SU-DHL-6 (cell line): ENCODE measurements around the gene MPPED2.

Source experiments
- H2AFZ ChIP-seq: fragments of 200-600 bp; sonication (generic); 2 replicates; pipeline ENCODE4 v1.6.1; 2014; ENCODE audit warnings: low read depth, mild to moderate bottlenecking, moderate library complexity, mixed read lengths, antibody characterized with exemption, low read length; ENCODE audit not compliant: severe bottlenecking
- H3F3A ChIP-seq: fragments of 200-600 bp; shearing (Covaris generic); 2 replicates; pipeline ENCODE4 v1.6.0; 2016; ENCODE audit warnings: antibody characterized with exemption, mild to moderate bottlenecking; ENCODE audit not compliant: insufficient read depth
- H3K27ac ChIP-seq: fragments of 200-600 bp; sonication (generic); 2 replicates; pipeline ENCODE4 v1.5.1; 2016; ENCODE audit warnings: low read depth, mild to moderate bottlenecking, low read length, moderate library complexity, mixed read lengths
- H3K27me3 ChIP-seq: fragments of 200-600 bp; sonication (generic), shearing (Covaris generic); 2 replicates; pipeline ENCODE4 v1.6.0; 2014; ENCODE audit warnings: mild to moderate bottlenecking, low read length
- H3K36me3 ChIP-seq: fragments of 200-600 bp; sonication (generic); 2 replicates; pipeline ENCODE4 v1.6.1; 2014; ENCODE audit warnings: mild to moderate bottlenecking, low read length, mixed read lengths
- H3K4me2 ChIP-seq: fragments of 300-600, 200-600 bp; shearing (Covaris generic), sonication (generic); 2 replicates; pipeline ENCODE4 v1.6.0; 2014; ENCODE audit warnings: low read length, low read depth, mild to moderate bottlenecking; ENCODE audit not compliant: poor library complexity, severe bottlenecking
- H3K4me3 ChIP-seq: fragments of 200-600 bp; sonication (generic); 2 replicates; pipeline ENCODE4 v1.5.1; 2014; ENCODE audit warnings: antibody characterized with exemption, low read length, mild to moderate bottlenecking, mixed read lengths; ENCODE audit not compliant: insufficient read depth, poor library complexity, severe bottlenecking
- H3K79me2 ChIP-seq: fragments of 200-600 bp; sonication (generic); 2 replicates; pipeline ENCODE4 v1.6.1; 2014; ENCODE audit warnings: mild to moderate bottlenecking, low read length, moderate library complexity; ENCODE audit not compliant: insufficient read depth
- H3K9ac ChIP-seq: fragments of 200-600 bp; sonication (generic); 2 replicates; pipeline ENCODE4 v1.7.0; 2014; ENCODE audit warnings: mild to moderate bottlenecking, low read length
- H3K9me2 ChIP-seq: fragments of 200-600 bp; sonication (generic); replicated peaks from 2 replicates; pipeline ENCODE4 v1.6.1; 2014; ENCODE audit warnings: low read length; ENCODE audit not compliant: insufficient read depth
- H3K9me3 ChIP-seq: fragments of 200-600 bp; sonication (generic); 2 replicates; pipeline ENCODE4 v1.6.1; 2014; ENCODE audit warnings: low read length, mixed read lengths; ENCODE audit not compliant: insufficient read depth
- H4K20me1 ChIP-seq: fragments of 200-600 bp; sonication (generic); 2 replicates; pipeline ENCODE4 v1.6.1; 2014; ENCODE audit warnings: low read depth, mild to moderate bottlenecking, antibody characterized with exemption, low read length, moderate library complexity, mixed read lengths
- EZH2phosphoT487 ChIP-seq: fragments of 200-600 bp; sonication (generic), shearing (Covaris generic); conservative IDR thresholded peaks from 2 replicates; pipeline ENCODE4 v1.6.1; 2018; ENCODE audit warnings: mild to moderate bottlenecking, antibody characterized with exemption, low read length, moderate library complexity, mixed read lengths
- TF ChIP-seq, protein P1 (sequence below): fragments of 200-600 bp; sonication (generic); IDR thresholded peaks from one replicate; pipeline ENCODE4 v1.5.1; 2017; ENCODE audit warnings: antibody characterized with exemption, mild to moderate bottlenecking, low read length, moderate library complexity; ENCODE audit not compliant: insufficient read depth, poor library complexity, severe bottlenecking

MPPED2 gene

DNA sequence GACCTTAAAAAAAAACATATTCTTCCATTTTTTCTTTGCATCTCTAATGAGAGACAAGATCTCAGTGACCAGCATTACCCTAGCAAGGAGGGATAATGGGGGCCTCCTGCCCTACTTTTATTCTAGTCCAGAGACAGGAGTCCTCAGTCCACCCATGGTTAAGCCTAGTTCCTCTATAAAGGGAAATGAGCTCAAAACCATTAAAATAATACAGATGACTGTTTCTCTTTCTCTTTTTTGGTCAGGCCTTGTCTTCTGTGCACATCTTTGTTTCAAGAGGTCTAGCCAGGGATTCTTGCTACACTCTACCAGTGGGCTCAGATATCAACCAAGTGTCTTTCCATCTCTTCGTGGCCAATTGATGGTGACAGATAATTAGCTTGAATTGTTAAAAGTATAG lies 73.1 kb downstream of the MPPED2 start:
- Histone ChIP-seq H3K27ac (no peak overlapping the region), H3K79me2 (no peaks in the 10 kb centered on the region), H2AFZ (no peak overlapping the region), H3K4me2 (no peak overlapping the region), H3K9me2 (no peaks in the 10 kb centered on the region; the same call in 1 of the 2 replicates), H3K9ac (no peak overlapping the region), H3K4me3 (no peak overlapping the region), H3K36me3 (no peaks in the 10 kb centered on the region), H3K27me3 (no peaks in the 10 kb centered on the region), H3F3A (no peaks in the 10 kb centered on the region), H3K9me3 (no peaks in the 10 kb centered on the region), H4K20me1 (no peaks in the 10 kb centered on the region)
- no peak for TF ChIP-seq EZH2phosphoT487
- TF ChIP-seq, protein P1, sequence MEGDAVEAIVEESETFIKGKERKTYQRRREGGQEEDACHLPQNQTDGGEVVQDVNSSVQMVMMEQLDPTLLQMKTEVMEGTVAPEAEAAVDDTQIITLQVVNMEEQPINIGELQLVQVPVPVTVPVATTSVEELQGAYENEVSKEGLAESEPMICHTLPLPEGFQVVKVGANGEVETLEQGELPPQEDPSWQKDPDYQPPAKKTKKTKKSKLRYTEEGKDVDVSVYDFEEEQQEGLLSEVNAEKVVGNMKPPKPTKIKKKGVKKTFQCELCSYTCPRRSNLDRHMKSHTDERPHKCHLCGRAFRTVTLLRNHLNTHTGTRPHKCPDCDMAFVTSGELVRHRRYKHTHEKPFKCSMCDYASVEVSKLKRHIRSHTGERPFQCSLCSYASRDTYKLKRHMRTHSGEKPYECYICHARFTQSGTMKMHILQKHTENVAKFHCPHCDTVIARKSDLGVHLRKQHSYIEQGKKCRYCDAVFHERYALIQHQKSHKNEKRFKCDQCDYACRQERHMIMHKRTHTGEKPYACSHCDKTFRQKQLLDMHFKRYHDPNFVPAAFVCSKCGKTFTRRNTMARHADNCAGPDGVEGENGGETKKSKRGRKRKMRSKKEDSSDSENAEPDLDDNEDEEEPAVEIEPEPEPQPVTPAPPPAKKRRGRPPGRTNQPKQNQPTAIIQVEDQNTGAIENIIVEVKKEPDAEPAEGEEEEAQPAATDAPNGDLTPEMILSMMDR, result no peak

DNA sequence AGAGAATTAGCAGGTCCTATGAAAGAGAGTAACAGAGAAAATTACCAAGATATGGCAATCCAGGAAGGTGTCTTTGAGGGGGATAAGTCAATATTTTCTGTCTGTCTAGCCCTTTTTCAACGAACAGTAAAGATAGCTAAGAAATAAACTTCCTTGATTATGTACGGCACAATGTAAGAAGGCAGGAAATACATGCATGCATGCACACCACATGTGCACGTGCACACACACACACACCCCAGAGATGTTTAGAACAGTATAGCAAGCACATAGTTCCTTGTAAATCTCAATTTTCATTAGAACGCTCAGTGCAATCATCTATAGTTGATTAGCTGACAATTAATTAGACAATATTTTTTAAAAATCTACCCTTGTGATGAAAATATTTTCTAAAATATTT lies 74.7 kb downstream of the MPPED2 start:
- Histone ChIP-seq H3K27ac (no peak overlapping the region), H3K36me3 (no peaks in the 10 kb centered on the region), H3K27me3 (no peaks in the 10 kb centered on the region), H3K79me2 (no peaks in the 10 kb centered on the region), H3K4me2 (no peak overlapping the region), H4K20me1 (no peaks in the 10 kb centered on the region), H3K9me3 (no peaks in the 10 kb centered on the region), H2AFZ (no peak overlapping the region), H3K9me2 (no peaks in the 10 kb centered on the region; the same call in 1 of the 2 replicates), H3F3A (no peaks in the 10 kb centered on the region), H3K4me3 (no peak overlapping the region), H3K9ac (no peak overlapping the region)
- no peak for TF ChIP-seq EZH2phosphoT487
- TF ChIP-seq, protein P1, result no peak

DNA sequence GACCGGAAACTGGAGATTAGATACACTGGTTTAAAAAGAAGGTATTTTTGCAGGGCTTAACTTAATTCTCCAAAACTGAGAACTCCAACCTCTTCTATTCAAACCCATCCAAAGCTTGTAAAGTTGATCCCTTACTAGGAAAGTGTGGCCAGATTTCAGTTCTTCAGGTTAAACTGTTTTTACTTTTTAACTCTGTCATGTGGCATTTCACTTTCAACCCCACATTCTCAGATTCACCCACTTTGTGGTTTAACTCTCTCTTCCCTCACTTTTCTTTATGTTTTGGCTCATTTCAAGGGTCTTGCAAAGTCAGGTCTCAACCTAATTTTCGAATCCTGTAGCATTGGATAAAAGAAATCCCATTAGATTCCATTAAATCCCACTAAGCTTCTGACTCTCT lies 75.4 kb downstream of the MPPED2 start:
- Histone ChIP-seq H3K36me3 (no peaks in the 10 kb centered on the region), H3K4me3 (no peak overlapping the region), H3K9me2 (no peaks in the 10 kb centered on the region; the same call in 1 of the 2 replicates), H3K4me2 (no peak overlapping the region), H3K79me2 (no peaks in the 10 kb centered on the region), H2AFZ (no peak overlapping the region), H4K20me1 (no peaks in the 10 kb centered on the region), H3K27ac (no peak overlapping the region), H3K9ac (no peak overlapping the region), H3F3A (no peaks in the 10 kb centered on the region), H3K9me3 (no peaks in the 10 kb centered on the region), H3K27me3 (no peaks in the 10 kb centered on the region)
- TF ChIP-seq, protein P1, result no peak
- no peak for TF ChIP-seq EZH2phosphoT487
